ENCODE results near the gene BCAP31.
"Not testable (repeated sequence)": the region's sequence is repeated elsewhere in the genome, so short reads cannot be mapped to it uniquely, and the experiment has no call there.

BCAP31 gene

GRCh38 chrX:153703036-153703370 is 21.2 kb downstream of the BCAP31 start:
- WGBS (ENCODE audit: insufficient coverage): 95% methylated on average over 15 of the region's 16 CpGs
- no peak for DNase-seq
- Histone ChIP-seq H3K4me3 (ENCODE audit: control insufficient read depth in 1 of 7, extremely low read depth in 1 of 7, insufficient read depth in 4 of 7, low read depth in 2 of 7, low read length in 6 of 7) (no peak overlapping the region), H3K27ac (ENCODE audit: insufficient read depth in 1 of 2, low read depth in 1 of 2, low read length in 2 of 2, poor library complexity in 1 of 2, severe bottlenecking in 2 of 2) (no peak overlapping the region), H3K9me3 (ENCODE audit: control extremely low read depth in 1 of 5, control insufficient read depth in 4 of 5, insufficient read depth in 2 of 5, low read depth in 1 of 5, low read length in 4 of 5) (no peaks in the 10 kb centered on the region), H3K4me1 (ENCODE audit: control extremely low read depth in 1 of 4, control insufficient read depth in 4 of 4, insufficient read depth in 4 of 4, low read length in 3 of 4) (no peaks in the 10 kb centered on the region), H3K36me3 (ENCODE audit: control insufficient read depth in 4 of 4, insufficient read depth in 4 of 4, low read length in 3 of 4) (peaks cover 0 to 64% (median 11%) of the 10 kb centered on the region in 4 experiments), H3K27me3 (replicated peaks in 2 of 5; ENCODE audit: control insufficient read depth in 4 of 5, insufficient read depth in 5 of 5, low read length in 4 of 5) (peaks cover 0 to 19% (median 0%) of the 10 kb centered on the region in 5 experiments)
- ChIA-PET POLR2A (no interaction called here), CTCF (interaction anchor here (1.6 kb wide), 1 partner anchor 9 kb away, joined by 3 read pairs; no protein-coding TSS in a partner anchor)

DNA sequence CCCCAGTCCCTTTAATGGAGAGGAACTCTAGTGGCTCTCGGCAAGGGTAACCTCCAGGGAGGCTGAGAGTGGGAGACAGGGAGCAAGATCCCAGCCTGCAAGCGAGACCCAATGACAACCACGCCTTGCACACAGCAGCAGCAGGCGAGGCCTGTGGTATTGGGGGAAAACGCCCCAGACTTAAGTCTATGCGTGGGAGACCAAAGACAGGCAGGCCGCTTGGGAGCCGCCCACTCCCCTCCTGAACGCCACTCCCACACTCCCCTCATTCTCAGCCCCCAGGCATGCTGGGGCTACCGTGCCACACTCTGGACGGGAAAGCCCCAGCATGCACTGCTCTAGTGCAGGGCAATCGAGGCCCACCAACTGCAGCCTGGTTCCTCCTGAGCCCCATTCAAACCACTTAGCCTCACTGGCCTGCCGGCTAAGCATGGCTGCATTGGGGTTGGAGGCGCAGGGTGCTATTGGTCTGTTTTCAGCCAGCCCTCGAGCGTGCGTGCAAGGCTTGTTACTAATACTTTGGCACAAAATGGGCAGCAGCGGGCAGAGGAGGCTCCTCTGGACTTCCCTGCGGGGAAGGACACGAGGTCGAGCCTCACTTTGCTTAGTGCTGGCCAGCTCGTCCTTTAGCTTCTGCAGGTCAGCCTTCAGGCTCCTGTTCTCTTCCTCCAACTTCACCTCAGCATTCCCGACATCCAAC is 21.7 kb downstream of the BCAP31 start:
- no peak overlapping the region for H3K4me3 ChIP-seq (ENCODE audit: control insufficient read depth in 1 of 7, extremely low read depth in 1 of 7, insufficient read depth in 4 of 7, low read depth in 2 of 7, low read length in 6 of 7)
- H3K36me3 ChIP-seq (ENCODE audit: control insufficient read depth in 4 of 4, insufficient read depth in 4 of 4, low read length in 3 of 4): peaks cover 0 to 62% (median 11%) of the 10 kb centered on the region in 4 experiments
- WGBS (ENCODE audit: insufficient coverage): 90% methylated on average over 21 of the region's 23 CpGs
- CTCF ChIA-PET: interaction anchor here (1.6 kb wide), 1 partner anchor 10 kb away, joined by 3 read pairs; no protein-coding TSS in a partner anchor
- H3K27me3 ChIP-seq (replicated peaks in 2 of 5; ENCODE audit: control insufficient read depth in 4 of 5, insufficient read depth in 5 of 5, low read length in 4 of 5): peaks cover 0 to 18% (median 0%) of the 10 kb centered on the region in 5 experiments
- no peak for DNase-seq
- H3K4me1 ChIP-seq (ENCODE audit: control extremely low read depth in 1 of 4, control insufficient read depth in 4 of 4, insufficient read depth in 4 of 4, low read length in 3 of 4): no peaks in the 10 kb centered on the region
- H3K9me3 ChIP-seq (ENCODE audit: control extremely low read depth in 1 of 5, control insufficient read depth in 4 of 5, insufficient read depth in 2 of 5, low read depth in 1 of 5, low read length in 4 of 5): no peaks in the 10 kb centered on the region
- no peak overlapping the region for H3K27ac ChIP-seq (ENCODE audit: insufficient read depth in 1 of 2, low read depth in 1 of 2, low read length in 2 of 2, poor library complexity in 1 of 2, severe bottlenecking in 2 of 2)
- POLR2A ChIA-PET: no interaction called here

DNA sequence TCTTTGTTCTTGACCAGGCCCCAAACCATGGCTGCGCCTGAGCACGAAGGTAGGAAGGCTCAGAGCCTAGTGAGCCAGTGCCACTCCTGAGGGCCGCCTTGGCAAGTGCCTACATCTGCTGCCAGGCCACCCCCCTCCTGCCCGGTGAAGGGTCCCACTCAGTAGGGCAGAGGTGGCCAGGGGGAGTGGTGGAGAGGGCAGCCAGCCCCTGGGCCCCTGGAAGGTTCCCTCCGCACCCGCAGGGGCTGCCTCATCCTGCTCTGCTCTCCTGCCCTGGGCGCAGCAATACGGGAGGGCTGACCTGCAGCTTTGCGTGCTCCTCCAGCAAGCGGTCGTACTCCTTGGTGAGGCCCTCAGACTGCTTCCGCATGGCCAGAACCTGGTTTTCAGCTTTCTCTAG is 22.5 kb downstream of the BCAP31 start:
- WGBS (ENCODE audit: insufficient coverage): 91% methylated on average over 7 of the region's 12 CpGs
- peaks cover 0 to 15% (median 0%) of the 10 kb centered on the region in 5 experiments for H3K27me3 ChIP-seq (replicated peaks in 2 of 5; ENCODE audit: control insufficient read depth in 4 of 5, insufficient read depth in 5 of 5, low read length in 4 of 5)
- H3K4me3 ChIP-seq (ENCODE audit: control insufficient read depth in 1 of 7, extremely low read depth in 1 of 7, insufficient read depth in 4 of 7, low read depth in 2 of 7, low read length in 6 of 7): no peak overlapping the region
- ChIA-PET CTCF (no interaction called here), POLR2A (no interaction called here)
- no peak overlapping the region for H3K27ac ChIP-seq (ENCODE audit: insufficient read depth in 1 of 2, low read depth in 1 of 2, low read length in 2 of 2, poor library complexity in 1 of 2, severe bottlenecking in 2 of 2)
- DNase-seq: no peak
- no peaks in the 10 kb centered on the region for H3K9me3 ChIP-seq (ENCODE audit: control extremely low read depth in 1 of 5, control insufficient read depth in 4 of 5, insufficient read depth in 2 of 5, low read depth in 1 of 5, low read length in 4 of 5)
- no peaks in the 10 kb centered on the region for H3K4me1 ChIP-seq (ENCODE audit: control extremely low read depth in 1 of 4, control insufficient read depth in 4 of 4, insufficient read depth in 4 of 4, low read length in 3 of 4)
- H3K36me3 ChIP-seq (ENCODE audit: control insufficient read depth in 4 of 4, insufficient read depth in 4 of 4, low read length in 3 of 4): peaks cover 0 to 64% (median 11%) of the 10 kb centered on the region in 4 experiments

GRCh38 chrX:153700967-153701366 is 23.2 kb downstream of the BCAP31 start:
- ChIA-PET POLR2A (no interaction called here), CTCF (no interaction called here)
- Histone ChIP-seq H3K9me3 (ENCODE audit: control extremely low read depth in 1 of 5, control insufficient read depth in 4 of 5, insufficient read depth in 2 of 5, low read depth in 1 of 5, low read length in 4 of 5) (no peaks in the 10 kb centered on the region), H3K27me3 (replicated peaks in 2 of 5; ENCODE audit: control insufficient read depth in 4 of 5, insufficient read depth in 5 of 5, low read length in 4 of 5) (peaks cover 0 to 15% (median 0%) of the 10 kb centered on the region in 5 experiments), H3K4me3 (ENCODE audit: control insufficient read depth in 1 of 7, extremely low read depth in 1 of 7, insufficient read depth in 4 of 7, low read depth in 2 of 7, low read length in 6 of 7) (no peak overlapping the region), H3K27ac (ENCODE audit: insufficient read depth in 1 of 2, low read depth in 1 of 2, low read length in 2 of 2, poor library complexity in 1 of 2, severe bottlenecking in 2 of 2) (no peak overlapping the region), H3K36me3 (ENCODE audit: control insufficient read depth in 4 of 4, insufficient read depth in 4 of 4, low read length in 3 of 4) (peaks cover 0 to 60% (median 11%) of the 10 kb centered on the region in 4 experiments), H3K4me1 (ENCODE audit: control extremely low read depth in 1 of 4, control insufficient read depth in 4 of 4, insufficient read depth in 4 of 4, low read length in 3 of 4) (no peaks in the 10 kb centered on the region)
- no peak for DNase-seq
- 94% methylated on average over 3 of the region's 6 CpGs for WGBS (ENCODE audit: insufficient coverage)

GRCh38 chrX:153700376-153700945 is 23.7 kb downstream of the BCAP31 start:
- Histone ChIP-seq H3K4me1 (ENCODE audit: control extremely low read depth in 1 of 4, control insufficient read depth in 4 of 4, insufficient read depth in 4 of 4, low read length in 3 of 4) (no peaks in the 10 kb centered on the region), H3K4me3 (ENCODE audit: control insufficient read depth in 1 of 7, extremely low read depth in 1 of 7, insufficient read depth in 4 of 7, low read depth in 2 of 7, low read length in 6 of 7) (no peak overlapping the region), H3K36me3 (ENCODE audit: control insufficient read depth in 4 of 4, insufficient read depth in 4 of 4, low read length in 3 of 4) (peaks cover 0 to 58% (median 11%) of the 10 kb centered on the region in 4 experiments), H3K9me3 (ENCODE audit: control extremely low read depth in 1 of 5, control insufficient read depth in 4 of 5, insufficient read depth in 2 of 5, low read depth in 1 of 5, low read length in 4 of 5) (no peaks in the 10 kb centered on the region), H3K27ac (ENCODE audit: insufficient read depth in 1 of 2, low read depth in 1 of 2, low read length in 2 of 2, poor library complexity in 1 of 2, severe bottlenecking in 2 of 2) (no peak overlapping the region), H3K27me3 (replicated peaks in 2 of 5; ENCODE audit: control insufficient read depth in 4 of 5, insufficient read depth in 5 of 5, low read length in 4 of 5) (peaks cover 0 to 15% (median 0%) of the 10 kb centered on the region in 5 experiments)
- DNase-seq: no peak
- CTCF ChIA-PET: no interaction called here
- WGBS (ENCODE audit: insufficient coverage): 77% methylated on average over 8 of the region's 15 CpGs
- POLR2A ChIA-PET: no interaction called here

DNA sequence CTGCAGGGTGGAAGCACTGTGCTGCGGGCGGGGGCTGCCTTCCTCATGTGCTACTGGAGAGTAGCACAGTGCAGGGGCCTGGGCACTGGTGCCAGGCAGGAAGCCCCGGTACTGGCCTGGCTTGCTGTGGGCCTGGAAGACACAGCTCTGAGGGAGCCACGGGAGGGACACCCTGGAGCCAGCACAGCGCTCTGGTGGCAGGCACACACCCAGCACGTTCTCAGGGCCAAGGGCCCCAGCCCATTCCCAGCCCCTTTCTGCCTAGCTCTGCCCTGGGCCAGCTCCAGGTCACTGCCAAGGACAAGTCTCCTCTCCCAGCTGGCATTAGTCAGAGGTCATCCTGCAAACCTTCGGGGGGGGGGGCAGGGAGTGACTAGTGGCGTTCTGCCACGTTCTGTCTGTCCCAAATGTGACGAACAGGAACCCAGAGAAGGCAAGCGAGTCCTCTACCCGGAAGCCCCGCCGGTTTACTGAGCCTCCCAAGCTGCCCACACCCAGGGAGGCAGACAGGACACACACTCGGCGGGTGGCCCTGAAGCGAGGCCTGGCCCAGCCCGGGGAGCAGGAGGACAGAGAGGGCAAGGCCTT is 24.3 kb downstream of the BCAP31 start:
- DNase-seq; H3K4me1 ChIP-seq (ENCODE audit: control extremely low read depth in 1 of 4, control insufficient read depth in 4 of 4, insufficient read depth in 4 of 4, low read length in 3 of 4); H3K27ac ChIP-seq (ENCODE audit: insufficient read depth in 1 of 2, low read depth in 1 of 2, low read length in 2 of 2, poor library complexity in 1 of 2, severe bottlenecking in 2 of 2); H3K4me3 ChIP-seq (ENCODE audit: control insufficient read depth in 1 of 7, extremely low read depth in 1 of 7, insufficient read depth in 4 of 7, low read depth in 2 of 7, low read length in 6 of 7); POLR2A ChIA-PET; H3K9me3 ChIP-seq (ENCODE audit: control extremely low read depth in 1 of 5, control insufficient read depth in 4 of 5, insufficient read depth in 2 of 5, low read depth in 1 of 5, low read length in 4 of 5): not testable (repeated sequence)
- H3K36me3 ChIP-seq (ENCODE audit: control insufficient read depth in 4 of 4, insufficient read depth in 4 of 4, low read length in 3 of 4): peaks cover 0 to 53% (median 11%) of the 10 kb centered on the region in 4 experiments
- H3K27me3 ChIP-seq (replicated peaks in 2 of 5; ENCODE audit: control insufficient read depth in 4 of 5, insufficient read depth in 5 of 5, low read length in 4 of 5): peaks cover 0 to 12% (median 0%) of the 10 kb centered on the region in 5 experiments
- WGBS (ENCODE audit: insufficient coverage): 97% methylated on average over 11 of the region's 18 CpGs
- CTCF ChIA-PET: interaction anchor here (1.2 kb wide), 1 partner anchor 10 kb away, joined by 3 read pairs; no protein-coding TSS in a partner anchor

DNA sequence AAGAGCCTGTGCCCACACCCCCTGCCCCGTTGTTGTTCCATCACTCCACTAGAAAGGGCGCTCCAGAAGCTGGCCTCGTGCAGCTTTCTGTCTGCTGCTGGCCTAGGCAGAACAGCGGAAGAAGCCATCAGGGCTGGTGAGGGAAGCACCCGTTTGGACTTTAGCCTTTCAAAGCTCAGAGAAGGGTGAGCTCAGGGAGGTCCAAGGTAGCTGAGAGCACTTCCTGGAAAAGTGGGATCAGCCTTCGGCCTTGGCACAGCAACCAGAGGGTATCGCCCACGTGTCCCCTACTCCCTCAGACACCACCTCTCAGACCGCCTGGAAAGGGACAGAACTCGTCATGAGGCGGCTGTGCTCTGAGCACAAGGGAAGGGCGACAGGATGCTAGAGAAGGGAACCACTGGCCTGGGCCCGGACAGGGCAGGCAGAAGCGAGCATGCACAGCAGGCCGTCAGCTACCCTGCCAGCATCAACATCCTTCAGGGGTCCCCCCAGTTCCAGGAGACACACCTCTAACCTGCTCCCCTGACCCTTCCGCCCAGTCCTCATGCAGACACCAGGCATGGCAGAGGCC is 24.9 kb downstream of the BCAP31 start:
- 93% methylated on average over 9 of the region's 16 CpGs for WGBS (ENCODE audit: insufficient coverage)
- H3K4me1 ChIP-seq (ENCODE audit: control extremely low read depth in 1 of 4, control insufficient read depth in 4 of 4, insufficient read depth in 4 of 4, low read length in 3 of 4); H3K9me3 ChIP-seq (ENCODE audit: control extremely low read depth in 1 of 5, control insufficient read depth in 4 of 5, insufficient read depth in 2 of 5, low read depth in 1 of 5, low read length in 4 of 5); POLR2A ChIA-PET; H3K4me3 ChIP-seq (ENCODE audit: control insufficient read depth in 1 of 7, extremely low read depth in 1 of 7, insufficient read depth in 4 of 7, low read depth in 2 of 7, low read length in 6 of 7); DNase-seq; H3K27ac ChIP-seq (ENCODE audit: insufficient read depth in 1 of 2, low read depth in 1 of 2, low read length in 2 of 2, poor library complexity in 1 of 2, severe bottlenecking in 2 of 2): not testable (repeated sequence)
- peaks cover 0 to 48% (median 9%) of the 10 kb centered on the region in 4 experiments for H3K36me3 ChIP-seq (ENCODE audit: control insufficient read depth in 4 of 4, insufficient read depth in 4 of 4, low read length in 3 of 4)
- CTCF ChIA-PET: interaction anchor here (1.2 kb wide), 1 partner anchor 10 kb away, joined by 3 read pairs; no protein-coding TSS in a partner anchor
- peaks cover 0 to 12% (median 0%) of the 10 kb centered on the region in 5 experiments for H3K27me3 ChIP-seq (replicated peaks in 2 of 5; ENCODE audit: control insufficient read depth in 4 of 5, insufficient read depth in 5 of 5, low read length in 4 of 5)

Measured in common myeloid progenitor, CD34-positive (primary cell).